Hindlimb muscle (tissue), 1 donor: ENCODE data around the gene ACSS1. TPM values are rescaled to one million over a fixed set of nuclear protein-coding genes. Genes with fewer than 3 reads are reported as not detected.

Experiments
- DNase-seq: peaks from one replicate; pipeline ENCODE4 v3.0.0-alpha.2; 2013
- polyA plus RNA-seq: library from polyadenylated mRNA; unstranded; fragments of 120-200 nt; gene quantifications from one replicate; pipeline ENCODE4 v1.2.1, GENCODE V29; 2013; ENCODE audit not compliant: insufficient read length

The ACSS1 gene
- polyA plus RNA-seq, 1 donor: 24.4 TPM

DNA sequence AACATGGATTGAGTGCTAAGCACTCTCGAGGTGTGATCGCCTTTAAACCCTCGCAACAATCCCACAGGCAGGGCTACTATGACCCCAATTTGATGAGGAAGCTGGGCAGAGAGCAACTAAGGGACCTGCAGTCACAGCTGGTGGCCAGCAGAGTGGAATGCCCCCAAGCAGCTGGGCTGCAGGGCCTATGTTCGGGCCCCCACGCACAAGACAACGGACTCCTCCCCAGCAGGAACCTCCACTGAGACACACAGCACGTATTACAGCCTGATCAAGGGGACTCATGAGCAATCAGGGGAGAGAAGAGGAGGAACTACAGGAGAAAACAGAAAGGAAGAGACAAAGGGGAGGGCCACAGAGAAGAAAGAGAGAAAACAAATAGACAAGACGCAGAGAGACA, 87.2 kb downstream of the ACSS1 start:
- no peak for DNase-seq

DNA sequence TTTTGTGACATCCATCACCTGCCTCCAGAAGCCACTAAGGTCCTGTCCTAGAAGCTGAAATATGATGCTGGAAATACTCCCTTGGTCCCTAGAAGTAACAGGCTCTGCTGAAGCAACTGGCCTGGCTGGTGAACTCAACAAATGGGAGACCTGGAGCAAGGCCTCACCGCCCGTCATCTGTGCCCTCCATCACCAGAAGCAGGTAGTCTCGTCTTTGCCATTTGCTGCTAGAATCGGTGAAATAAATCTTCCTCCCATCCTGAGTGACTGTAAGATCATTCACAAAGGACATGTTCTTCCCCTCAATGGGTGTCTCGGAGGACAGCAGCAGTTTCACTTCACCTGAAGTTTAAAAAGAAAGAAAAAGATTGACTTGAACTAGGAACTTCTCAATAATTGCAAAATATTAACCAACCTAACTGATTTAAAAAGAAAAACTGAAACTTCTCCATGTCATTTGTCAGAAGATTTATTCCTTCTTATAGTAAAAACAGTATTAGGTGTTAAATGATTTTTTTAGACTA, 87.8 kb downstream of the ACSS1 start:
- no peak for DNase-seq

- no peak for DNase-seq
Measured at GRCh38 chr20:24969186-24970029, 88.5 kb downstream of the ACSS1 start.

DNA sequence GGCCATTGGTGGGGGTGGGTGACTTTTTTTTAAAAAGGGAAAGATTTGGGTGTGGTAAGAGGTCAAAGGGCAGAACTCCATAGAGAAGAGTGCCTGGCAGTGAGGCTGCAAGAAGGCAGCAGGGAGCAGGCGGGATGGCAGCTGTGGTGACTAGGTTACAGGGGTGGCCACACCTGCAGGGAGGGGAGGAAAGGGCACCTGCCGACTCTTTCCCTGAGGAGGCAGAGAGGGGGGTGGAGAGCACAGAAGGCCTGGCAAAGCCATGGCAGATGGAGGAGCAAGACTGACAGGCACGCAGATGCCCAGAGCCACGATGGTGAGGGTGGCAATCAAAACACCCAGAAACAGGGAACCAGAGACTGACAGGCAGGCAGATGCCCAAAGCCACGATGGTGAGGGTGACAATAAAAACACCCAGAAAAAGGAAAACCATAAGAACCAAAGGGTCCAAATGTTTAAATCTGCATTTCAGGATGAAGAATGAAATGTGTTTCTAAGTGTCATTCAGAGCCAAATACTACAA, 89.6 kb downstream of the ACSS1 start:
- no peak for DNase-seq

DNA sequence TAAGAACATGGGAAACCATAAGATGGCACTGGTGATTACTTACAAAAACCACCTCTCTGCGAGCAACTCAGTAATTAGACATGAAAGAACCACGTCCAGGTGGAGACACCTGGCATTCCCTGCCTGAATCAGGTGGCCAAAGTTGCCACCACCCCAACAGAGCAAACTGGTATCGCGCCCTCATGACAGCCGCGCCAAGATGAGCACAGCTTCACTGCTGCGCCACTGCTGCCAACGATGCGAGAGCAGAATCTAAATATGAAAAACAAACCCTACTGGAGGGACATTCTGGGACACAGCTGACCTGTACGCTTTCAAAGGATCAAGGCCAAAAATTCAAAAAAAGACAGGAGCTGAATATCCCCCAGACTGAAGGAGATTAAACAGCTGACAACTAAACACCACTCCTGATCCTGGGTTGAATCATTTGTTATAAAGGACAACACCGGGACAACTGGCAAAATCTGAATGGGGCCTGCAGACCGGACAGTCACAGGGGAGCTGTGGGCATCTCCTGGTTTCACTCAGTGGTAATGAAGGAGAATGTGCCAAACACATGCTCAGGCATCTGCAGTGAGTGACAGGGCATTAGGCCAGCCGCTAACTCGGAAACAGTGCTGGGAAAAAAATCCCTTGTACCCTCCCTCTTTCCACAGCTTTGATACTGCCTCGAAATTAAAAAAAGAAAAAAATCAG, 91.5 kb downstream of the ACSS1 start:
- no peak for DNase-seq

GRCh38 chr20:24965065-24965919, 92.6 kb downstream of the ACSS1 start:
- DNase-seq: no peak

DNA sequence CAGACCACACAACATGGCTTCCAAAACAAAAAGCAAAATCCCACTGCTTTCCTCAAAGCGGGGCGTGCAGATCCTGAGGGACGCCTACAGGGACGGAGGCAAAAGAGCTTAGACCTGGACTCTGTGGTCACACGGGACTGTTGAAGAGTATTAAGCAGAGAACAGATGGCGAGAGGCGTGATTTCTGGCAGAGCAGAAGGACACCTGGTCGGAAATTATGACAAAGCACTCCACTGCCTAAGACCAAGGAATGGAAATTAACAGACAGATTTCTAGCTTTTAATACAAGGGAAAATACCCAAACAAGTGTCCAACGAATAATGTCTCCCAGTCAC, 93.5 kb downstream of the ACSS1 start:
- DNase-seq: peak; percentile 83

GRCh38 chr20:24963672-24964505, 94.0 kb downstream of the ACSS1 start:
- DNase-seq: no peak

GRCh38 chr20:24962510-24962909, 95.4 kb downstream of the ACSS1 start:
- no peak for DNase-seq

- DNase-seq: no peak
Measured at GRCh38 chr20:24962182-24962492, 95.8 kb downstream of the ACSS1 start.

GRCh38 chr20:24961384-24962181, 96.4 kb downstream of the ACSS1 start:
- no peak for DNase-seq

DNA sequence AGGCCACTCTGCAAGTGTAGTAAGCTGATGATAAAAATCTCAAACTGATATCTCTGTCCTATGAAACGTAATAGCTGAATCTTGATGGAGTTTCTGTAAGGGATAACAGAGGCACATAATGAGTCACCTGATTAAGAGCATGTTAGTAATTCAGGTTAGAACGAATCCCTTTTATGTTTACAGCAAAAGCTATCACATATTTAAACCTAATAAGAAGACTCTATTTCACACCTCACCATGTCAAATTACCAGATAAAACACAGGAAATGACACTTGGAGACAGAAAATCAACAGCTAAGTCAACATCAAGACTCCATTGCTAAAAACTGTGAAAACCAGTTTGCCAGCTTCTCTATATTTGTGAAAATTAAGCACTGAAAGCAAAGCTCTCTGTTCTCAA, 97.1 kb downstream of the ACSS1 start:
- DNase-seq: no peak

DNA sequence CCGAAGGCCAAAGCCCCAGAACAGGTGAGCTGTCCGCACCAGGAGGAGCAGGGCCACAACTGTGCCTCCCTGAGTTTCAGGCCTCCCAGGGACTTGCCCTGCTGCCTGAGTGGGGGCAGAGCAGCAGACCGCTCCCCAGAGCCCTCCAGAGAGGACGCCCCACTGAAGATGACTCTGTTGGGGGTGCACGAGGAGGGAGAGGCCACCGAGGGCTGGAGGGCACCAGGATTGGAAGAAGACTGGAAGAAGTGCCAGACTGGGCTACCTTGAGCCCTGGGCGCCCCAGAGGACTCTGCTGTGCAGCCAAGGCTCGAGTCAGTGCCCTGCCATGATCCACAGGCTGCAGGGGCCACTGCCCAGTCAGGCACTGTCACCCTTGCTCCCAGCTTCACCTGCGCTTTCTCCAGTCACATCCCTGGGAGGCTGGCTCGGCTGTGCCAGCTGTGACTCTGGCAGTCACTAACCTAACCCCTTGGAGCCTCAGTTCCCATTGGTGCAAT, 97.6 kb downstream of the ACSS1 start:
- DNase-seq: no peak

- DNase-seq: no peak
Measured at GRCh38 chr20:24959591-24960301, 98.2 kb downstream of the ACSS1 start.

DNA sequence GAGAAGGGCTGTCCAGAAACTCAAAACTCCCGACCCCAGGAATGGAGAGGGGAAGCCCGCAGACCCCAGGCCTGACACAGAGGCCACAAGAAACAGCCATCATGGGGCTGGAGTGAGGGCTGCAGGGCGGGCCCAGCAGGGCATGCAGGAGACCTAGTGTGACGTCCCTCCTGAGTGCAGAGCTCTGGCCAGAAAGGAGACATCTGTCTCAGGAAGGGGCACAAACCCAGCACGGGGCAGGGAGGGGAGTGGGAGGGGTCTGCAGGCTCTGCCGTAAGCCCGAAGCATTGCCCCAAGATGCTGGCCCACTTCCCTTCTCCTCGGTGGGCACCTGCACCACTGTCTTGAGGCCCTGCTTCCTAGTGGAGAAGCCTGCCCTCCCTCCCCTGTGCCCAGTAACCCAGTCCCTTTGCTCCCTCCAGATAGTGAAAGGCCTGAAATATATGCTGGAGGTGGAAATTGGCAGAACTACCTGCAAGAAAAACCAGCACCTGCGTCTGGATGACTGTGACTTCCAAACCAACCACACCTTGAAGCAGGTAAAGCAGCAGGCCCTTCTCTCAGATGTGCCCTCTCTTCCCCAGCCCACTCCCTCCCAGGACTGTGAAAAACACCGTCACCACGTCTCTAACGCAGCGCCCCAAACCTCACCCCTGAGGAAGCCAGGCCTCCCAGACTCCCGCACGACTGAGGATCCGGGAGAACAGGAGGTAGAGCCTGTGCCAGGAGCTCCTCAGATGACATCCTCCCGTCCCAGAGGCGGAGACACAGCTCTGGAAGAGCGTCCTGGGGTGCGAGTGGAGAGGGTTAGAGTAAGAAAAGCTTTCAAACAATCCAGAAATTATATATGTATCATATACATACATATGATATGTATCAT, 99.2 kb downstream of the ACSS1 start:
- no peak for DNase-seq

DNA sequence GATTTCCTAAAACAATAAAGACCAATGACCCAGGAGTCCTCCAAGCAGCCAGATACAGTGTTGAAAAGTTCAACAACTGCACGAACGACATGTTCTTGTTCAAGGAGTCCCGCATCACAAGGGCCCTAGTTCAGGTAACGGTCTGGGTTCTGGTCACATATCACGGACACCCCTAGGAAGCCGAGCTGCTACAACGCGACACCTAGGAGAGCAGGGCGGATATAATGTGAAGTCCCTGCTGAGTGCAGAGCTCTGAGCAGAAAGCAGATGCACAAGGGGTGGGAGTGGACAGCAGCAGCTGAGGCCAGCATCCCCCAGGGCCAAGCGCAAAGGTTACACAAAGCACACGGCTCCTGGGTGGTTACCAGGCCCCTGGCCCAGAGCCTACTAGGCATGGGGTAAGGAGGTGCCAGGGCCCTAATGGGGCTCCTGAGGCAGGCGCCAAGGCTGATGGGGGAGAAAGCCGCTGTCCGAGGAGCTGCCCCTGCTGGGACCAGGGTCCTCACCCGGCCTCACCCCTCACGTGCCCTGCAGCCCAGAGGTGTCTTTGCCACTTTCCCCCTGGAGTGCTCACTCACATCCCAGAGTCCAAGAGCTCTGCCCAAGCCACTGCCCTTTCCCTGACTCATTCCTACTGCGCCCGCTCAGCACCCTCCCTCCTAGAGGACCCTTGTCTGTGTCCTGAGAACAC, 100.5 kb downstream of the ACSS1 start:
- no peak for DNase-seq
